ENCODE measurements around the gene KATNB1. TPM values are rescaled to one million over a fixed set of nuclear protein-coding genes. Genes with fewer than 3 reads are reported as not detected.
"Not testable (repeated sequence)": the region's sequence is repeated elsewhere in the genome, so short reads cannot be mapped to it uniquely, and the experiment has no call there.

KATNB1 gene
- total RNA-seq, 1 experiment from 2014 or later = 62.7 TPM

DNA sequence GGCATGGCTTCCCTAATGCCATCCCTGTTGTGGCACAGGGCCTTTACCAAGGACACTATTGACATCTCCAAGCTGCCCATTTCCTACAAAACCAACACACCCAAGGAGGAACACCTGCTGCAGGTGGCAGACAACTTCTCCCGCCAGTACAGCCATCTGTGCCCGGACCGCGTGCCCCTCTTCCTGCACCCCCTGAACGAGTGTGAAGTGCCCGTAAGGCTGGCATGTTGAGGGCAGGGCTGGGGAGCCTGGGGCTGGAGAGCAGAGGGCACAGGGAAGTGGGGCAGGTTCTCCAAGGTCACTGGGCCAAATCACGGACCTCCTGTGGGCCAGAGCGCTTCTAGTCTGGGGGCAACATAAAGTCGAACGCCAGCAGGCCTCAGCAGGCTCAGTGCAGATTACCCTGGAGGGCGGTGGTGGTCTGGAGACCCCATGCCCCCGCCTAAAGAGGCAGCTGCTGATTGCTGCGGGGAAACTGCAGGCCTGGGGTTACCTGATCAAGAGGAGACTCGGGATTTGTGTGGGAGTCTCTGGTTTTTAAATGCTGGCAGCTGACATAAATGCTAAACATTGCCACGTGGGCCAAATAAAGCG is 36.7 kb upstream of the KATNB1 start:
- DNase-seq = no peak
- Histone ChIP-seq H3K36me3 (no peaks in the 10 kb centered on the region), H3K27me3 (no peaks in the 10 kb centered on the region), H3K4me3 (no peak overlapping the region), H3K9me3 (no peaks in the 10 kb centered on the region)

- no peaks in the 10 kb centered on the region for H3K27me3 ChIP-seq
- DNase-seq = no peak
- H3K9me3 ChIP-seq = no peaks in the 10 kb centered on the region
- no peaks in the 10 kb centered on the region for H3K36me3 ChIP-seq
- H3K4me3 ChIP-seq = no peak overlapping the region
These were observed 36.1 kb upstream of the KATNB1 start for GRCh38 chr16:57699481-57699880.

DNA sequence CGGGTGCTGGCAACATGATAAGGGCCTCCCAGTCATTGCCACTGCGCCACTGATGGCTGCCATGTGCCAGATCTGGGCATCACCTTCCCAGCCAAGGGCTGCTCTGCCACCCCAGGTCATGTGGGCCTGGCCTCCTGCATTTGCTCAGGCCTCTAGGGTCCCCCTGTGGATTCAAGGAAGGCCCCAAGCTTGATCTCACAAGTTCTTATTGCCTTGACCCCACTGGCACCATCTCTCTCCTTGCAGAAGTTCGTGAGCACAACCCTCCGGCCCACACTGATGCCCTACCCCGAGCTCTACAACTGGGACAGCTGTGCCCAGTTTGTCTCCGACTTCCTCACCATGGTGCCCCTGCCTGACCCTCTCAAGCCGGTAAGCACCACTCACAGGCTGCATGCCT is 35.7 kb upstream of the KATNB1 start:
- Histone ChIP-seq H3K27me3 (no peaks in the 10 kb centered on the region), H3K4me3 (no peak overlapping the region), H3K36me3 (no peaks in the 10 kb centered on the region), H3K9me3 (no peaks in the 10 kb centered on the region)
- DNase-seq = no peak

DNA sequence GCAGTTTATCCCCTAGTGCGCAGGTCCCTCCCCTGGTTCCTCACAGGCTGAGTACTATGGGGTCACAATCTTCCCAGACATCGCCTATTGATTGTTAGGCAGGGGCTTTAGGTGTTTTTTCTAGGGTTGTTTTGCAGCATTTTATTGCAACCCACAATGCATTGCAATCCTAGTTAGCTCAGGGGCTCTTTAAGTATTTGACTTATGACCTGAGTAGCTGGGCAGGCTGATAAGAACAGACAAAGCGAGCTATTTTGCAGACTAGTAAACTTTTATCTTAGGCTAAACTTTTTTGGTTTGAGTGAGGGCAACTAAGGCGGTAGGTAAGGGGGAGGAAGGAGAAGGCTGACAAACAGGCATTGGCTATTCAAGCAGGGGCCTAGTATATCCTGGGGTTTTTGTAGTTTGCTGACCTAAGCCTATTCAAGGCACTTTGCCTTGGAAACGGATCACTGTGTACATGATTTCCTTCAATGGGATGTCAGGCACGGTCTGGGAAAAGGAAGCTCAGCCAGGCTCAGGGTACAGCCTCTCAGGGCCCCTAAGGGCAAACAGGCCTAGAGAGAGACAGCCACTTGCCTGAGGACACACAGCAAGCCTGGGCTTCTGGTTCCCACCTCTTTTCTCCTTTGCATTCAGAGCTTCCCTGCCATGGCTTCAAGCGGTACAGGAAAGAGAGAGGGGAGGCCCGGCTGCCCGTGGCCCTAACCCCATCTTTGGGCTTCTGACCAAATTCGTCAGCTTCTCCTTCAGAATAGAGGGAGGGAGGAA is 34.6 kb upstream of the KATNB1 start:
- no peak overlapping the region for H3K4me3 ChIP-seq
- DNase-seq = no peak

DNA sequence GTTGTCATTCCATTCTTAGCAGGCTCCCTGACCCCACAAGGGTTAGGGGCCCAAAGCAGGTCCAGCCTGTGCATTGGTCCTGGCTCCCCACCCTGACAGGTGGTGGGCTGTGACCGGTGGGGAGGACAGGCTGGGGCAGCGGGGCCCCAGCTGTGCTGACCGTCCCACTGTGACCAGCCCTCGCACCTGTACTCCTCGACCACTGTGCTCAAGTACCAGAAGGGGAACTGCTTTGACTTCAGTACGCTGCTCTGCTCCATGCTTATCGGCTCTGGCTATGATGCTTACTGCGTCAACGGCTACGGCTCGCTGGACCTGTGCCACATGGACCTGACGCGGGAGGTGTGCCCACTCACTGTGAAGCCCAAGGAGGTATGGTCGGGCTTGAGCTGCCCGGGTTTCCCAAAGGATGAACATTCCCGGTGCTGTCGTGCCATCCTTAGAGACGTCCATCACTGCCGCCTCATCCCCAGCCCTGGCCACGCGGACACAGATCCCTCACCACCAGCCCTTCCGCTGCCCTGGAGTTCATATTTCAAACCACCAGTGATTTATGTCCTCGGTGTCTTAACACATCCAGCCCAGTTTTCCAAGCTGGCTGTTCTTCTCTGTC is 33.7 kb upstream of the KATNB1 start:
- no peaks in the 10 kb centered on the region for H3K27me3 ChIP-seq
- DNase-seq = no peak

More for the DNA sequence above, 34.6 kb upstream of the KATNB1 start:
- no peaks in the 10 kb centered on the region for H3K27me3 ChIP-seq
- no peaks in the 10 kb centered on the region for H3K9me3 ChIP-seq
- no peaks in the 10 kb centered on the region for H3K36me3 ChIP-seq

GRCh38 chr16:57703416-57704010 is 32.1 kb upstream of the KATNB1 start:
- Histone ChIP-seq H3K9me3 (no peaks in the 10 kb centered on the region), H3K36me3 (no peaks in the 10 kb centered on the region), H3K27me3 (no peaks in the 10 kb centered on the region; the same call in 1 of the 2 replicates), H3K4me3 (no peak overlapping the region)
- DNase-seq = no peak

More for the DNA sequence above, 33.7 kb upstream of the KATNB1 start:
- H3K4me3 ChIP-seq = no peak overlapping the region
- no peaks in the 10 kb centered on the region for H3K36me3 ChIP-seq
- H3K9me3 ChIP-seq = no peaks in the 10 kb centered on the region

- Histone ChIP-seq H3K27me3 (peaks cover 3% of the 10 kb centered on the region), H3K36me3 (no peaks in the 10 kb centered on the region), H3K9me3 (no peaks in the 10 kb centered on the region), H3K4me3 (no peak overlapping the region)
- no peak for DNase-seq
These were observed 31.3 kb upstream of the KATNB1 start for GRCh38 chr16:57704011-57704904.

DNA sequence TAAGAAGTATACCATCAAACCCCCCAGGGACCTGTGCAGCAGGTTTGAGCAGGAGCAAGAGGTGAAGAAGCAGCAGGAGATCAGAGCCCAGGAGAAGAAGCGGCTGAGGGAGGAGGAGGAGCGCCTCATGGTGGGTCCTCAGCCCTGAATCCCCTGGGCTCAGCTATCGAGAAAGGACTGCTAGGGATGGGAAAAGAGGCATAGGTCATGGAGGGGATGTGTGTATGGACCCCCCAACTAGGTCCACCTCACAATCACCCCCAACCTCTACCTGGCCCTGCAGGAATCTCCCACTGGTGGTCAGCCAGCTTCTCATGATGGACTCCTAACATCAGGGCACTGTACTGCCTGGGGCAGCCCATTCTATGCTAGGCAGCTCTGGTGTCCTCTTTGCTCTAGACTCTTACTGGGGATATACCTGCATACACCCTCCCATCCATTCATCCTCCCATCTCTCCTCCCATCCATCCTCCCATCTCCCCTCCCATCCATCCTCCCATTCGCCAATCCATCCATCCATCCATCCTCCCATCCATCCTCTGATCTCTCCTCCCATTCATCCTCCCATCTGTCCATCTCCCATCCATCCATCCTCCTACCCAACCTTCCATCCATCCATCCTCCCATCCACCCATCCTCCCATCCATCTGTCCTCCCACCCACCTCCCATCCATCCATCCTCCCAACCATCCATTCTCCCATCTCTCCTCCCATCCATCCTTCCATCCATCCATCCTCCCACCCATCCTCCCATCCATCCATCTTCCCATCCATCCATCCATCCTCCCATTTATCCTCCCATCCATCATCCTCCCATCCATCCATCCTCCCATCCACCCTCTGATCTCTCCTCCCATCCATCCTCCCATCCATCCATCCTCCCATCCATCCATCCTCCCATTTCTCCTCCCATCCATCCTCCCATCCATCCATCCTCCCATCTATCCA is 30.4 kb upstream of the KATNB1 start:
- DNase-seq = no peak
- Histone ChIP-seq H3K27me3 (peaks cover 12% of the 10 kb centered on the region), H3K36me3 (no peaks in the 10 kb centered on the region), H3K4me3 (no peak overlapping the region), H3K9me3 (no peaks in the 10 kb centered on the region)

- Histone ChIP-seq H3K36me3 (no peaks in the 10 kb centered on the region), H3K9me3 (no peaks in the 10 kb centered on the region), H3K27me3 (peaks cover 27% of the 10 kb centered on the region), H3K4me3 (no peak overlapping the region)
- DNase-seq = no peak
These were observed 28.9 kb upstream of the KATNB1 start for GRCh38 chr16:57706717-57707116.

GRCh38 chr16:57707331-57707730 is 28.2 kb upstream of the KATNB1 start:
- peaks cover 34% of the 10 kb centered on the region for H3K27me3 ChIP-seq
- H3K9me3 ChIP-seq = no peaks in the 10 kb centered on the region
- no peak overlapping the region for H3K4me3 ChIP-seq
- H3K36me3 ChIP-seq = no peaks in the 10 kb centered on the region
- DNase-seq = no peak

GRCh38 chr16:57708168-57708567 is 27.4 kb upstream of the KATNB1 start:
- no peak overlapping the region for H3K4me3 ChIP-seq
- peaks cover 39% of the 10 kb centered on the region for H3K27me3 ChIP-seq
- no peaks in the 10 kb centered on the region for H3K9me3 ChIP-seq
- no peak for DNase-seq
- H3K36me3 ChIP-seq = no peaks in the 10 kb centered on the region

DNA sequence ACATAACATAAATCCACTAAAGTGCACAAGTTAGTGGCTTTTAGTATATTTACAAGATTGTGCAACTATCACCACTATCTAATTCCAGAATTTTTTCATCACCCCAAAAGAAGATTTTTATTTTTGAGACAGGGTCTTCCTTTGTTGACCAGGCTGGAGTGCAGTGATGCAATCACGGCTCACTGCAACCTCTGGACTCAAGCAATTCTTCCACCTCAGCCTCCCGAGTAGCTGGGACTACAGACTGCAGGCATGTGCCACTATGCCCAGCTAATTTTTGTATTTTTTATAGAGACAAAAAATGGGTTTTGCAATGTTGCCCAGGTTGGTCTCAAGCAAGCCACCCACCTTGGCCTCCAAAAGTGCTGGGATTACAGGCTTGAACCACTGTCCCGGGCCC is 25.9 kb upstream of the KATNB1 start:
- no peak for DNase-seq
- Histone ChIP-seq H3K4me3 (no peak overlapping the region), H3K36me3 (no peaks in the 10 kb centered on the region), H3K9me3 (no peaks in the 10 kb centered on the region), H3K27me3 (peaks cover 50% of the 10 kb centered on the region)

DNA sequence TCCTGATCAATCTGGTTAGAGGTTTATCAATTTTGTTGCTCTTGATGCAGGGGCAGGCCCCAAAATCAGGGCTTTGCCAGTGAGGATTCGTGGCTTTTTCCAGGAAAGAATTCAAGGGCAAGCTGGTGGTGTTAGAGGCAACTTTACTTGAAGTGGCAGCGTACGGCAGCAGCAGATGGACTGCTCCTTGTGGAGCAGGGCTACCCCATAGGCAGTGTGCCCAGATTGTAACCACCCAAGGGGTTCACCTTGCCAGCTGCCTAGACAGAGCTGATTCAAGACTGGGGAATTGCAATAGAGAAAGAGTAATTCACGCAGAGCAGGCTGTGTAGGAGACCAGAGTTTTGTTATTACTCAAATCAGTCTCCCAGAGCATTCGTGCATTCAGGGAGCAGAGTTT is 24.2 kb upstream of the KATNB1 start:
- Histone ChIP-seq H3K27me3 (peaks cover 60% of the 10 kb centered on the region), H3K4me3 (no peak overlapping the region), H3K9me3 (no peaks in the 10 kb centered on the region), H3K36me3 (no peaks in the 10 kb centered on the region)
- no peak for DNase-seq

GRCh38 chr16:57711993-57712392 is 23.6 kb upstream of the KATNB1 start:
- H3K27me3 ChIP-seq = peaks cover 60% of the 10 kb centered on the region
- no peak for DNase-seq
- no peaks in the 10 kb centered on the region for H3K9me3 ChIP-seq

DNA sequence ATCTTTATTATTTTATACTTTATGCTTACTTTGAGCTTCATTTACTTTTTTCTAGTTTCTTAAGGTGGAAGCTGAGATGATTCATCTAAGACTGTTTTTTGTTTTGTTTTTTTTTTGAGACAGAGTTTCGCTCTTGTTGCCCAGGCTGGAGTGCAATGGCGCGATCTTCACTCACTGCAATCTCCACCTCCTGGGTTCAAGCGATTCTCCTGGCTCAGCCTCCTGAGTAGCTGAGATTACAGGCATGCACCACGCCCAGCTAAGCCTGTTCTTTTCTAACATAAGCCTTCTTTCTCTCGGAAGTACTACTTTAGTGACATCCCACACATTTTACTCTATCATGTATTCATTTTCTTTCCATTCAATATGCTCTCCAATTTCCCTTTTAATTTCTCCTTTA is 23.0 kb upstream of the KATNB1 start:
- peaks cover 60% of the 10 kb centered on the region for H3K27me3 ChIP-seq
- DNase-seq, H3K36me3 ChIP-seq, H3K4me3 ChIP-seq, H3K9me3 ChIP-seq: not testable (repeated sequence)

More at GRCh38 chr16:57711993-57712392, 23.6 kb upstream of the KATNB1 start:
- Histone ChIP-seq H3K4me3 (no peak overlapping the region), H3K36me3 (no peaks in the 10 kb centered on the region)

Data from MG63 (cell line).